Measurements from ENCODE around the gene METTL8. TPM values are rescaled to one million over a fixed set of nuclear protein-coding genes. Genes with fewer than 3 reads are reported as not detected.
A peak's percentile ranks its signal among the peaks of the same experiment; 100 is the strongest.

The METTL8 gene
- total and polyA plus RNA-seq, 2 of the 13 experiments (the other 11 are each of a cell fraction or from before 2014, with no cell fraction given), result 18.6 to 68.2 TPM

- TF ChIP-seq LRRFIP1 (CRISPR knock-in tag; conservative IDR thresholded peaks at IDR 0.05), result no peak
- peak; percentile 64; the same call in 1 of the 2 replicates for TF ChIP-seq FOXC1 (CRISPR knock-in tag; IDR thresholded peaks at IDR 0.05; ENCODE audit: borderline replicate concordance)
- no peak; the same call in 1 of the 2 replicates for TF ChIP-seq ZBTB25 (CRISPR knock-in tag; IDR thresholded peaks at IDR 0.05)
- TF ChIP-seq ZNF274 (CRISPR knock-in tag; IDR thresholded peaks at IDR 0.05), result no peak
- no peak; the same call in 1 of the 2 replicates for TF ChIP-seq UBTF (CRISPR knock-in tag; IDR thresholded peaks at IDR 0.05)
- TF ChIP-seq SKI (IDR thresholded peaks at IDR 0.05; ENCODE audit: partially characterized antibody), result peak; percentile 21
- no peak; the same call in 1 of the 2 replicates for TF ChIP-seq ZNF776 (CRISPR knock-in tag; IDR thresholded peaks at IDR 0.05)
- peak; percentile 86 for TF ChIP-seq CCDC6 (CRISPR knock-in tag; IDR thresholded peaks at IDR 0.05)
- TF ChIP-seq SMARCC2 (IDR thresholded peaks at IDR 0.05), result no peak
- TF ChIP-seq EZH2 (conservative IDR thresholded peaks at IDR 0.05; ENCODE audit: low read depth, low read length), result no peak
- peak; percentile 73; the same call in 1 of the 2 replicates for TF ChIP-seq ZNF580 (CRISPR knock-in tag; IDR thresholded peaks at IDR 0.05; ENCODE audit: borderline replicate concordance, low read depth)
- no peak for TF ChIP-seq RFX1 (IDR thresholded peaks at IDR 0.05)
- peak; percentile 17 to 63; a peak in 1 of 4 replicates for TF ChIP-seq EP300 (IDR thresholded peaks at IDR 0.05; ENCODE audit: low read depth in 2 of 2, low read length in 2 of 2)
- TF ChIP-seq EP300 (CRISPR knock-in tag; IDR thresholded peaks at IDR 0.05; ENCODE audit: borderline replicate concordance), result peak; percentile 42
- TF ChIP-seq HCFC1 (IDR thresholded peaks at IDR 0.05; ENCODE audit: low read depth, low read length), result no peak
- TF ChIP-seq ZBTB1 (CRISPR knock-in tag; IDR thresholded peaks at IDR 0.05; ENCODE audit: borderline replicate concordance), result no peak
- no peak for TF ChIP-seq ZFP62 (CRISPR knock-in tag; IDR thresholded peaks at IDR 0.05)
- 0 out of 2 replicates have a peak, but pooled peaks have one; percentile 9 for TF ChIP-seq FOXJ3 (CRISPR knock-in tag; IDR thresholded peaks at IDR 0.05; ENCODE audit: borderline replicate concordance)
- TF ChIP-seq TBX2 (CRISPR knock-in tag; IDR thresholded peaks at IDR 0.05; ENCODE audit: borderline replicate concordance), result no peak
- no peak for TF ChIP-seq CBX1 (IDR thresholded peaks at IDR 0.05; ENCODE audit: low read depth)
- TF ChIP-seq RELA (CRISPR knock-in tag; IDR thresholded peaks at IDR 0.05), result 0 out of 2 replicates have a peak, but pooled peaks have one; percentile 31
- TF ChIP-seq NBN (conservative IDR thresholded peaks at IDR 0.05), result no peak
- TF ChIP-seq ZSCAN30 (CRISPR knock-in tag; IDR thresholded peaks at IDR 0.05), result peak; percentile 72; the same call in 1 of the 2 replicates
- no peak for TF ChIP-seq ZNF251 (CRISPR knock-in tag; IDR thresholded peaks at IDR 0.05)
- TF ChIP-seq JARID2 (CRISPR knock-in tag; IDR thresholded peaks at IDR 0.05; ENCODE audit: insufficient replicate concordance), result no peak
- peak; percentile 47; the same call in 1 of the 2 replicates for TF ChIP-seq ZNF557 (CRISPR knock-in tag; IDR thresholded peaks at IDR 0.05)
- TF ChIP-seq RBAK (CRISPR knock-in tag; IDR thresholded peaks at IDR 0.05), result no peak; the same call in 1 of the 2 replicates
Measured at GRCh38 chr2:171433763-171434012, at the start of gene METTL8 (continued).

Data from HepG2 (cell line).